Measurements from ENCODE around the gene NUF2. TPM values are rescaled to one million over a fixed set of nuclear protein-coding genes. Genes with fewer than 3 reads are reported as not detected.

Gene NUF2
- polyA plus RNA-seq, 1 donor (not counting 4 experiments of a cell fraction or from before 2014, with no cell fraction given) = 10.6 TPM

GRCh38 chr1:163298365-163298764 lies 23.4 kb upstream of the NUF2 start:
- no peak overlapping the region for H3K27ac ChIP-seq (ENCODE audit: control insufficient read depth, insufficient read depth, low read length)
- H2AFZ ChIP-seq (ENCODE audit: control insufficient read depth, low read length) = no peak overlapping the region
- no peak overlapping the region for H3K4me2 ChIP-seq (ENCODE audit: control insufficient read depth, extremely low read depth, insufficient read depth, low read depth, low read length)
- H3K4me1 ChIP-seq (ENCODE audit: control insufficient read depth, extremely low read depth, insufficient read depth, low read length) = no peaks in the 10 kb centered on the region
- H3K27me3 ChIP-seq (ENCODE audit: control insufficient read depth, extremely low read depth, insufficient read depth, low read length) = no peaks in the 10 kb centered on the region
- H3K79me2 ChIP-seq (ENCODE audit: control insufficient read depth, insufficient read depth, low read length) = no peaks in the 10 kb centered on the region
- no peak overlapping the region for H3K9ac ChIP-seq (ENCODE audit: control insufficient read depth, extremely low read depth, insufficient read depth, low read length)
- H3K9me3 ChIP-seq (ENCODE audit: control insufficient read depth, low read depth, low read length) = no peaks in the 10 kb centered on the region
- no peak overlapping the region for H3K4me3 ChIP-seq (ENCODE audit: control insufficient read depth in 2 of 3, extremely low read depth in 1 of 3, insufficient read depth in 2 of 3, low read depth in 1 of 3, low read length in 3 of 3)
- no peak for FAIRE-seq
- TF ChIP-seq EZH2 (IDR thresholded peaks at IDR 0.05; ENCODE audit: low read length) (no peak), CTCF (optimal IDR thresholded peaks at IDR 0.05 in 1 of 3, IDR thresholded peaks at IDR 0.05 in 1 of 3, conservative IDR thresholded peaks at IDR 0.05 in 1 of 3; ENCODE audit: extremely low read depth in 1 of 3, insufficient read depth in 2 of 3, low read length in 3 of 3) (no peak)
- no peak for DNase-seq (ENCODE audit: low read depth, low spot score)
- no peaks in the 10 kb centered on the region for H4K20me1 ChIP-seq (ENCODE audit: control insufficient read depth, extremely low read depth, insufficient read depth, low read length)
- dilution Hi-C loops (cut with MboI; ENCODE audit: extremely low pct_ligation_motif_present, low sequenced_read_pairs) = no loop called here
- H3K9me1 ChIP-seq (ENCODE audit: control insufficient read depth, extremely low read depth, insufficient read depth, low read length) = no peaks in the 10 kb centered on the region
- no peaks in the 10 kb centered on the region for H3K36me3 ChIP-seq (ENCODE audit: control insufficient read depth in 2 of 2, extremely low read depth in 1 of 2, insufficient read depth in 2 of 2, low read length in 2 of 2)

GRCh38 chr1:163300568-163300967 lies 21.2 kb upstream of the NUF2 start:
- Histone ChIP-seq H3K36me3 (ENCODE audit: control insufficient read depth in 2 of 2, extremely low read depth in 1 of 2, insufficient read depth in 2 of 2, low read length in 2 of 2) (no peaks in the 10 kb centered on the region), H3K4me2 (ENCODE audit: control insufficient read depth, extremely low read depth, insufficient read depth, low read depth, low read length) (no peak overlapping the region), H3K27me3 (ENCODE audit: control insufficient read depth, extremely low read depth, insufficient read depth, low read length) (no peaks in the 10 kb centered on the region), H3K9me1 (ENCODE audit: control insufficient read depth, extremely low read depth, insufficient read depth, low read length) (no peaks in the 10 kb centered on the region), H3K9ac (ENCODE audit: control insufficient read depth, extremely low read depth, insufficient read depth, low read length) (no peak overlapping the region), H3K4me1 (ENCODE audit: control insufficient read depth, extremely low read depth, insufficient read depth, low read length) (no peaks in the 10 kb centered on the region), H3K79me2 (ENCODE audit: control insufficient read depth, insufficient read depth, low read length) (no peaks in the 10 kb centered on the region), H2AFZ (ENCODE audit: control insufficient read depth, low read length) (no peak overlapping the region), H4K20me1 (ENCODE audit: control insufficient read depth, extremely low read depth, insufficient read depth, low read length) (no peaks in the 10 kb centered on the region), H3K4me3 (ENCODE audit: control insufficient read depth in 2 of 3, extremely low read depth in 1 of 3, insufficient read depth in 2 of 3, low read depth in 1 of 3, low read length in 3 of 3) (no peak overlapping the region), H3K27ac (ENCODE audit: control insufficient read depth, insufficient read depth, low read length) (no peak overlapping the region), H3K9me3 (ENCODE audit: control insufficient read depth, low read depth, low read length) (no peaks in the 10 kb centered on the region)
- TF ChIP-seq EZH2 (IDR thresholded peaks at IDR 0.05; ENCODE audit: low read length) = no peak
- no peak for TF ChIP-seq CTCF (optimal IDR thresholded peaks at IDR 0.05 in 1 of 3, IDR thresholded peaks at IDR 0.05 in 1 of 3, conservative IDR thresholded peaks at IDR 0.05 in 1 of 3; ENCODE audit: extremely low read depth in 1 of 3, insufficient read depth in 2 of 3, low read length in 3 of 3)
- FAIRE-seq (no peak), DNase-seq (ENCODE audit: low read depth, low spot score) (no peak)
- dilution Hi-C loops (cut with MboI; ENCODE audit: extremely low pct_ligation_motif_present, low sequenced_read_pairs) = no loop called here

Measured in keratinocyte (primary cell).